Measurements from ENCODE around the gene SDSL.

GRCh38 chr12:113395119-113395518 lies 27.1 kb upstream of the SDSL start:
- TF ChIP-seq EZH2 (IDR thresholded peaks at IDR 0.05; ENCODE audit: insufficient read depth, poor library complexity, severe bottlenecking) = no peak
- no peak for TF ChIP-seq EZH2phosphoT487 (IDR thresholded peaks at IDR 0.05; ENCODE audit: insufficient read depth, low read depth)

All from GM23248 (cell line).